Neural crest cell (in vitro differentiated cells): ENCODE measurements around the gene DHX40. TPM values are rescaled to one million over a fixed set of nuclear protein-coding genes. Genes with fewer than 3 reads are reported as not detected.

Source experiments
- DNase-seq: peaks from one replicate; pipeline ENCODE4 v3.0.0; 2021; ENCODE audit warnings: low read depth, mixed read lengths, low spot score
- H3K27ac Mint-ChIP-seq: one replicate; pipeline ENCODE4 v1.8.0; 2021; ENCODE audit warnings: mild to moderate bottlenecking, mixed read lengths; ENCODE audit not compliant: unreplicated experiment
- H3K27me3 Mint-ChIP-seq: 2 replicates; pipeline ENCODE4 v1.8.0; 2021; ENCODE audit warnings: low read depth, mild to moderate bottlenecking, mixed read lengths
- H3K36me3 Mint-ChIP-seq: 2 replicates; pipeline ENCODE4 v1.8.0; 2021; ENCODE audit warnings: low read depth, mild to moderate bottlenecking, mixed read lengths
- H3K4me1 Mint-ChIP-seq: 2 replicates; pipeline ENCODE4 v1.8.0; 2021; ENCODE audit warnings: mixed read lengths
- H3K4me3 Mint-ChIP-seq: one replicate; pipeline ENCODE4 v1.8.0; 2021; ENCODE audit warnings: mild to moderate bottlenecking, mixed read lengths
- H3K9me3 Mint-ChIP-seq: 2 replicates; pipeline ENCODE4 v1.8.0; 2021; ENCODE audit warnings: mixed read lengths
- long read RNA-seq: library from polyadenylated mRNA; unstranded; transcript quantifications from one replicate; pipeline ENCODE4 v2.0.0, GENCODE V29; 2020
- total RNA-seq: library from RNA; stranded (reverse); gene quantifications from 2 replicates; pipeline ENCODE4 v1.2.1, GENCODE V29; 2021
- TF ChIP-seq, protein P1 (sequence below): fragments of 200-600 bp; sonication (generic); conservative IDR thresholded peaks from 2 replicates; pipeline ENCODE4 v1.5.0; 2021; ENCODE audit warnings: antibody characterized with exemption, mild to moderate bottlenecking

The DHX40 gene, protein sequence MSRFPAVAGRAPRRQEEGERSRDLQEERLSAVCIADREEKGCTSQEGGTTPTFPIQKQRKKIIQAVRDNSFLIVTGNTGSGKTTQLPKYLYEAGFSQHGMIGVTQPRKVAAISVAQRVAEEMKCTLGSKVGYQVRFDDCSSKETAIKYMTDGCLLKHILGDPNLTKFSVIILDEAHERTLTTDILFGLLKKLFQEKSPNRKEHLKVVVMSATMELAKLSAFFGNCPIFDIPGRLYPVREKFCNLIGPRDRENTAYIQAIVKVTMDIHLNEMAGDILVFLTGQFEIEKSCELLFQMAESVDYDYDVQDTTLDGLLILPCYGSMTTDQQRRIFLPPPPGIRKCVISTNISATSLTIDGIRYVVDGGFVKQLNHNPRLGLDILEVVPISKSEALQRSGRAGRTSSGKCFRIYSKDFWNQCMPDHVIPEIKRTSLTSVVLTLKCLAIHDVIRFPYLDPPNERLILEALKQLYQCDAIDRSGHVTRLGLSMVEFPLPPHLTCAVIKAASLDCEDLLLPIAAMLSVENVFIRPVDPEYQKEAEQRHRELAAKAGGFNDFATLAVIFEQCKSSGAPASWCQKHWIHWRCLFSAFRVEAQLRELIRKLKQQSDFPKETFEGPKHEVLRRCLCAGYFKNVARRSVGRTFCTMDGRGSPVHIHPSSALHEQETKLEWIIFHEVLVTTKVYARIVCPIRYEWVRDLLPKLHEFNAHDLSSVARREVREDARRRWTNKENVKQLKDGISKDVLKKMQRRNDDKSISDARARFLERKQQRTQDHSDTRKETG
- 52.2 and 54.0 TPM in 2 replicates for total RNA-seq
- long read RNA-seq, transcript DHX40-201 (18 exons, 3,660 nt): major isoform, 69 of 114 reads
- long read RNA-seq, partial matches to known transcripts: 21 of 114 reads
- long read RNA-seq, other reads (novel, unspliced or antisense): 24 of 114 reads

DNA sequence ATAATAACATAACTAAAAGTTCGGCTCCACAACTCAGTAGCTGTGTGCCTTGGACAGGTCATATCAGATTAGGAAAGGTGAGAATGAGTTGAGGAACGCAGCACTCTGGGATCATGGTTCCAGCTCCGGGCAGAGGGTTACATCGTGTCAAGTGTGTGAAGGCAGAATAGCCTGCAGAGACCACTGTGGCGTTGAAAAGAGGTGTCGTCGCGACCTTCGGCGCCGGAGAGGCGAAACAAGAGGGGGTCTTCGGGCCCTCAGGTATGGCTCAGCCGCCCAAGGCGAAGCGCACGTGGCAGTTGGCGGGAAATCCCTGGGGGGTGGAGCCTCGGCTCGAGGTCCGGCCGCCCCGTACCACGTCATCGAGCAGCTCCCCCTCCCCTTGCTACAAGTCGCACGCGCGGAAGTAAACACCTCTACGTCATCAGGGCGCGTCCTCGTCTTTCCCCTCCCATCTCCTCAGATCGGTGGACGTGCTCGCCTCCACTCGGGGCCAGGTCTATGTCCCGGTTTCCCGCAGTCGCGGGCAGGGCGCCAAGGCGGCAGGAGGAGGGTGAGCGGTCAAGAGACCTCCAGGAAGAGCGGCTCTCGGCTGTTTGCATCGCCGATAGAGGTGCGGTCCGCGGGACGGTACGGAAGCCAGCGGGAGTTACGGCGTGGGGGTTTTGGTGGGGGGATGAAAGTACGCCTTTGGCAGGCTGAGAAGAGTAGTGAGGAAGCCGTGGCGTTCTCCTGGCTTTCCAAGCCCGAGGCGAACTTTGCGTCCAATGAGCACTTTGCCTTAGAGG, at the start of gene DHX40:
DHX40 (plus strand) TSS at position 440 of the 788 bp plus-strand sequence; CDS start at position 502, 62 bp downstream.
- Mint-ChIP-seq H3K27me3 (peaks cover 6% of the 10 kb centered on the region), H3K4me1 (peaks cover 19% of the 10 kb centered on the region), H3K9me3 (peaks cover 7% of the 10 kb centered on the region), H3K27ac (peak within 1 kb of the TSS; percentile 100), H3K36me3 (peaks cover 7% of the 10 kb centered on the region), H3K4me3 (peak within 1 kb of the TSS; percentile 100)
- DNase-seq: peak; percentile 93
- TF ChIP-seq, protein P1, sequence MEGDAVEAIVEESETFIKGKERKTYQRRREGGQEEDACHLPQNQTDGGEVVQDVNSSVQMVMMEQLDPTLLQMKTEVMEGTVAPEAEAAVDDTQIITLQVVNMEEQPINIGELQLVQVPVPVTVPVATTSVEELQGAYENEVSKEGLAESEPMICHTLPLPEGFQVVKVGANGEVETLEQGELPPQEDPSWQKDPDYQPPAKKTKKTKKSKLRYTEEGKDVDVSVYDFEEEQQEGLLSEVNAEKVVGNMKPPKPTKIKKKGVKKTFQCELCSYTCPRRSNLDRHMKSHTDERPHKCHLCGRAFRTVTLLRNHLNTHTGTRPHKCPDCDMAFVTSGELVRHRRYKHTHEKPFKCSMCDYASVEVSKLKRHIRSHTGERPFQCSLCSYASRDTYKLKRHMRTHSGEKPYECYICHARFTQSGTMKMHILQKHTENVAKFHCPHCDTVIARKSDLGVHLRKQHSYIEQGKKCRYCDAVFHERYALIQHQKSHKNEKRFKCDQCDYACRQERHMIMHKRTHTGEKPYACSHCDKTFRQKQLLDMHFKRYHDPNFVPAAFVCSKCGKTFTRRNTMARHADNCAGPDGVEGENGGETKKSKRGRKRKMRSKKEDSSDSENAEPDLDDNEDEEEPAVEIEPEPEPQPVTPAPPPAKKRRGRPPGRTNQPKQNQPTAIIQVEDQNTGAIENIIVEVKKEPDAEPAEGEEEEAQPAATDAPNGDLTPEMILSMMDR: no peak

DNA sequence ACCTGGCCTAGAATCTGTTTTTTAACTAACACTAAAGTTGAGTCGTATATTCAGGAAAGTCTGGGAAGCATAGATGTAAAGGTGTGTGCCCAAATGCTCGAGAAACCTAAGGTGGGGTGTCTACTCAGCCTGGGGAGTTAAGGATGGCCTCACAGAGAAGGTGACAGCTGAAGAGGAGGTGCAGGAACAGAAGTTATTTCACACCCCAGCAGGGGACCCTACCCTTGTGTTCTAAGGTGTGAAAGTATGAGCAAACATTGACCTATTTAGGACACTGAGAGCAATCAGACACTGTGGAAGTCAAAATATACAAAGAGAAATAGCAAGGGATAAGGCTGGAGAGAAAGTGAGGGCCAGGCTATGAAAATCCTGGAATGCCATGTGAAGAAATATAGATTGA, 49.0 kb upstream of the DHX40 start:
- H3K36me3 Mint-ChIP-seq: no peaks in the 10 kb centered on the region
- DNase-seq: no peak
- H3K27me3 Mint-ChIP-seq: no peaks in the 10 kb centered on the region
- H3K27ac Mint-ChIP-seq: no peak overlapping the region
- H3K4me3 Mint-ChIP-seq: no peak overlapping the region
- TF ChIP-seq, protein P1: no peak
- peaks cover 3% of the 10 kb centered on the region for H3K4me1 Mint-ChIP-seq
- no peaks in the 10 kb centered on the region for H3K9me3 Mint-ChIP-seq

DNA sequence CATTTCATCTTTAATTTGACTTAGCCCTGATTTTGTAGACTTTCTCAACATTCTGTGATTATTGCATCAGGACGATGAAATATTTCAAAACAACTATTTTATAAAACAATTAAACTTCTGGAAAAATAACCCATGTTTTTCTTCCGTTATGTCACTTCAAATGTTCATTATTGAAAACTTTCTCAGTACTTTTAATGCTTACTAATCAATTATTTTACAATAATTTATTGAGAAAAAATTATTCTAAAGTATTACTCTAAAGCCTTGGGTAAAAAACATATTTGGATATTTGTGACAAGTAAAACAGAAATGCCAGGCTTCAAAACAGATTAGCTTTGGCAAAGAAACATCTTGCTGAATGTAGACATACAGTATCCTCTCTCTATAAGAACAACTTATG, 46.3 kb upstream of the DHX40 start:
- Mint-ChIP-seq H3K4me1 (peaks cover 5% of the 10 kb centered on the region), H3K4me3 (no peak overlapping the region), H3K27ac (no peak overlapping the region), H3K27me3 (no peaks in the 10 kb centered on the region), H3K36me3 (no peaks in the 10 kb centered on the region), H3K9me3 (no peaks in the 10 kb centered on the region)
- DNase-seq: no peak
- TF ChIP-seq, protein P1: no peak

DNA sequence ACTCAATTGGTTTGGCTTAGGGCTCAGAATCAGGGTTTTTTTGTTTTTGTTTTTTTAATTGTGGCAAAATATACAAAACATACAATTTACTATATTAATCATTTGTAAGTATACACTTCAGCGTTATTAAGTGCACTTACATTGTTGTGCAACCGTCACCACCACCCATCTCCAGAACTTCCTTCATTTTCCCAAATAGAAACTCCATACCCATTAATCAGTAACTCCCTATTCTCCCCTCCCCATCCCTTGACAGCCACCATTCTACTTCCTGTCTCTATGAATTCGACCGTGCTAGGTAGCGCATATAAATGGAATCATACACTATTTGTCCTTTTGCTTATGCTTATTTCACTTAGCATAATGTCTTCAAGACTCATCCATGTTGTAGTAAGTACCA, 45.2 kb upstream of the DHX40 start:
- Mint-ChIP-seq H3K36me3 (no peaks in the 10 kb centered on the region), H3K4me3 (no peak overlapping the region), H3K27me3 (peaks cover 2% of the 10 kb centered on the region), H3K4me1 (peaks cover 5% of the 10 kb centered on the region), H3K27ac (no peak overlapping the region), H3K9me3 (no peaks in the 10 kb centered on the region)
- TF ChIP-seq, protein P1: no peak
- no peak for DNase-seq
